ENCODE data around the gene ZNF727. TPM values are rescaled to one million over a fixed set of nuclear protein-coding genes. Genes with fewer than 3 reads are reported as not detected.

ZNF727 gene
- total RNA-seq, 2 experiments from 2014 or later, result 0.84 to 1.1 TPM

Other genes starting within 250 kb of the ZNF727 start
- not detected for gene ZNF722, start 46.6 kb upstream of the ZNF727 start, total RNA-seq
- gene ZNF735, start 161.8 kb downstream of the ZNF727 start, total RNA-seq, result not detected
- not detected for gene ZNF679, start 183.0 kb downstream of the ZNF727 start, total RNA-seq